Muscle of leg (tissue), 11 donors: ENCODE measurements around the gene RAB7B. TPM values are rescaled to one million over a fixed set of nuclear protein-coding genes. Genes with fewer than 3 reads are reported as not detected.

Experiments used
- DNase-seq: peaks from one replicate; pipeline ENCODE4 v3.0.0; 2013
- H3K27ac ChIP-seq: one replicate; pipeline ENCODE4 v1.5.1; 2013; ENCODE audit warnings: mild to moderate bottlenecking, low read length, control low read depth
- H3K27me3 ChIP-seq: one replicate; pipeline ENCODE4 v1.6.1; 2013; ENCODE audit warnings: low read length; ENCODE audit not compliant: control insufficient read depth, insufficient read depth
- H3K36me3 ChIP-seq: one replicate; pipeline ENCODE4 v1.6.1; 2013; ENCODE audit warnings: low read length; ENCODE audit not compliant: control insufficient read depth, insufficient read depth
- H3K4me1 ChIP-seq: one replicate; pipeline ENCODE4 v1.6.1; 2013; ENCODE audit warnings: low read length; ENCODE audit not compliant: control insufficient read depth, insufficient read depth
- H3K4me3 ChIP-seq: one replicate; pipeline ENCODE4 v1.5.1; 2013; ENCODE audit warnings: low read length, control low read depth
- H3K9me3 ChIP-seq: replicated peaks from 2 replicates; pipeline ENCODE4 v1.6.1; 2013; ENCODE audit warnings: low read depth, low read length; ENCODE audit not compliant: control insufficient read depth
- WGBS: methylation state at CpG from one replicate; pipeline ENCODE4 v1.1.5; 2013; ENCODE audit warnings: missing lambda C conversion rate; ENCODE audit not compliant: insufficient coverage; 5-methylcytosine and 5-hydroxymethylcytosine counted together
- polyA plus RNA-seq, 8 donors: library from polyadenylated mRNA; unstranded; fragments of 120-200 nt; gene quantifications; one replicate each; pipeline versions ENCODE4 v1.2.1 to v1.2.3, GENCODE V29; 2013; ENCODE audit warnings: inconsistent platforms in 1 of 8, low replicate concordance in 1 of 8; ENCODE audit not compliant: insufficient read length in 8 of 8, insufficient read depth in 1 of 8
- total RNA-seq: library from RNA; stranded (reverse); fragments of 120-200 nt; gene quantifications from one replicate; pipeline ENCODE4 v1.2.4, GENCODE V29; 2013

Gene RAB7B
- total and polyA plus RNA-seq, 9 donors: 8.6 to 13.5 (median 10.6) TPM

- Histone ChIP-seq H3K4me1 (peaks cover 25% of the 10 kb centered on the region), H3K36me3 (peaks cover 32% of the 10 kb centered on the region), H3K27ac (no peak overlapping the region), H3K9me3 (no peaks in the 10 kb centered on the region), H3K4me3 (no peak overlapping the region), H3K27me3 (no peaks in the 10 kb centered on the region)
- DNase-seq: no peak
- no CpG with 5 or more reads among the region's 2 CpGs for WGBS
These were observed 16.3 kb downstream of the RAB7B start for GRCh38 chr1:205986861-205987260.

- H3K4me3 ChIP-seq: no peak overlapping the region
- WGBS: no CpG with 5 or more reads among the region's 3 CpGs
- H3K27me3 ChIP-seq: no peaks in the 10 kb centered on the region
- H3K4me1 ChIP-seq: peaks cover 25% of the 10 kb centered on the region
- H3K27ac ChIP-seq: no peak overlapping the region
- peaks cover 29% of the 10 kb centered on the region for H3K36me3 ChIP-seq
- H3K9me3 ChIP-seq: no peaks in the 10 kb centered on the region
- DNase-seq: no peak
These were observed 16.9 kb downstream of the RAB7B start for GRCh38 chr1:205986292-205986691.

- 82% methylated on average over 5 of the region's 9 CpGs for WGBS
- Histone ChIP-seq H3K4me3 (no peak overlapping the region), H3K9me3 (no peaks in the 10 kb centered on the region), H3K27me3 (no peaks in the 10 kb centered on the region), H3K36me3 (peaks cover 29% of the 10 kb centered on the region), H3K27ac (no peak overlapping the region), H3K4me1 (peaks cover 25% of the 10 kb centered on the region)
- DNase-seq: no peak
These were observed 17.7 kb downstream of the RAB7B start for GRCh38 chr1:205985330-205986005.

- H3K4me1 ChIP-seq: peaks cover 25% of the 10 kb centered on the region
- no peaks in the 10 kb centered on the region for H3K9me3 ChIP-seq
- H3K4me3 ChIP-seq: no peak overlapping the region
- DNase-seq: peak; percentile 91
- peaks cover 23% of the 10 kb centered on the region for H3K36me3 ChIP-seq
- no peak overlapping the region for H3K27ac ChIP-seq
- 35% methylated on average over 8 of the region's 14 CpGs for WGBS
- no peaks in the 10 kb centered on the region for H3K27me3 ChIP-seq
These were observed 19.1 kb downstream of the RAB7B start for GRCh38 chr1:205983925-205984725.

GRCh38 chr1:205981257-205981656 is 21.9 kb downstream of the RAB7B start:
- Histone ChIP-seq H3K4me3 (no peak overlapping the region), H3K9me3 (no peaks in the 10 kb centered on the region), H3K36me3 (peaks cover 30% of the 10 kb centered on the region), H3K27me3 (no peaks in the 10 kb centered on the region), H3K27ac (no peak overlapping the region), H3K4me1 (peaks cover 22% of the 10 kb centered on the region)
- no CpG with 5 or more reads among the region's 1 CpG for WGBS
- no peak for DNase-seq

GRCh38 chr1:205980237-205980870 is 22.8 kb downstream of the RAB7B start:
- WGBS: 51% methylated on average over 3 of the region's 3 CpGs
- Histone ChIP-seq H3K4me1 (peaks cover 26% of the 10 kb centered on the region), H3K27me3 (no peaks in the 10 kb centered on the region), H3K36me3 (peaks cover 30% of the 10 kb centered on the region), H3K9me3 (no peaks in the 10 kb centered on the region), H3K4me3 (no peak overlapping the region), H3K27ac (no peak overlapping the region)
- no peak for DNase-seq

- H3K4me3 ChIP-seq: no peak overlapping the region
- no peak overlapping the region for H3K27ac ChIP-seq
- H3K36me3 ChIP-seq: peaks cover 27% of the 10 kb centered on the region
- H3K9me3 ChIP-seq: no peaks in the 10 kb centered on the region
- DNase-seq: no peak
- 84% methylated on average over 3 of the region's 6 CpGs for WGBS
- H3K4me1 ChIP-seq: peaks cover 20% of the 10 kb centered on the region
- no peaks in the 10 kb centered on the region for H3K27me3 ChIP-seq
These were observed 23.9 kb downstream of the RAB7B start for GRCh38 chr1:205979301-205979700.

- no peaks in the 10 kb centered on the region for H3K27me3 ChIP-seq
- DNase-seq: no peak
- no peak overlapping the region for H3K27ac ChIP-seq
- peaks cover 26% of the 10 kb centered on the region for H3K36me3 ChIP-seq
- no peaks in the 10 kb centered on the region for H3K9me3 ChIP-seq
- WGBS: 64% methylated on average over 6 of the region's 7 CpGs
- no peak overlapping the region for H3K4me3 ChIP-seq
- H3K4me1 ChIP-seq: peaks cover 14% of the 10 kb centered on the region
These were observed 24.5 kb downstream of the RAB7B start for GRCh38 chr1:205978676-205979075.

GRCh38 chr1:205977402-205978014 is 25.7 kb downstream of the RAB7B start:
- no peaks in the 10 kb centered on the region for H3K9me3 ChIP-seq
- H3K27me3 ChIP-seq: no peaks in the 10 kb centered on the region
- H3K4me3 ChIP-seq: no peak overlapping the region
- WGBS: no CpG with 5 or more reads among the region's 2 CpGs
- H3K36me3 ChIP-seq: peaks cover 20% of the 10 kb centered on the region
- H3K27ac ChIP-seq: no peak overlapping the region
- peak; percentile 91 for DNase-seq
- peaks cover 14% of the 10 kb centered on the region for H3K4me1 ChIP-seq
